CD4-positive, alpha-beta T cell (primary cell): ENCODE results near the gene TAS1R3. TPM values are rescaled to one million over a fixed set of nuclear protein-coding genes. Genes with fewer than 3 reads are reported as not detected.

Experiments used
- ATAC-seq: fragments of 200-7000 bp; cut with Tn5 transposase; one replicate; pipeline ENCODE4 v1.10.0; 2022; ENCODE audit warnings: mild to moderate bottlenecking; ENCODE audit not compliant: poor library complexity
- CTCF ChIA-PET: fragments of 350-600 bp; sonication (Branson Sonifier 250); formaldehyde crosslinking; loops from one replicate; lab custom pipeline; 2021; ENCODE audit warnings: antibody characterized with exemption, inconsistent platforms; lab: Charles Lee
- POLR2A ChIA-PET: fragments of 350-600 bp; sonication (Branson Sonifier 250); formaldehyde crosslinking; loops from one replicate; lab custom pipeline; 2021; ENCODE audit warnings: antibody characterized with exemption, inconsistent platforms; lab: Charles Lee
- DNase-seq, 14 experiments: peaks; one replicate each; pipeline ENCODE4 v3.0.0-alpha.2; 2013 to 2020; ENCODE audit warnings: mixed read lengths in 2 of 14
- H3K27ac ChIP-seq, 2 donors: one replicate each; pipeline versions ENCODE4 v1.5.1 to v1.7.0; 2013; ENCODE audit warnings: low read length in 2 of 2, low read depth in 1 of 2, mild to moderate bottlenecking in 1 of 2
- H3K27me3 ChIP-seq, 2 experiments: 1 replicate in 1 of 2; 2 replicates in 1 of 2; pipeline versions ENCODE4 v1.6.1 to v1.7.0; 2013; ENCODE audit warnings: low read length in 2 of 2, control low read depth in 1 of 2, mild to moderate bottlenecking in 1 of 2, moderate library complexity in 1 of 2; ENCODE audit not compliant: insufficient read depth in 2 of 2, control insufficient read depth in 1 of 2
- H3K36me3 ChIP-seq: one replicate; pipeline ENCODE4 v1.6.1; 2013; ENCODE audit warnings: low read length, control low read depth; ENCODE audit not compliant: insufficient read depth
- H3K4me1 ChIP-seq: one replicate; pipeline ENCODE4 v1.6.1; 2013; ENCODE audit warnings: low read length, control low read depth; ENCODE audit not compliant: insufficient read depth
- H3K4me3 ChIP-seq: one replicate; pipeline ENCODE4 v1.5.1; 2013; ENCODE audit warnings: mild to moderate bottlenecking, low read length, moderate library complexity
- H3K9me3 ChIP-seq, 2 experiments: 1 replicate in 1 of 2; 2 replicates in 1 of 2; pipeline versions ENCODE4 v1.6.1 to v1.7.0; 2013; ENCODE audit warnings: low read length in 2 of 2, mild to moderate bottlenecking in 2 of 2, control low read depth in 1 of 2, moderate library complexity in 1 of 2; ENCODE audit not compliant: control insufficient read depth in 1 of 2, insufficient read depth in 1 of 2
- H3K27ac Mint-ChIP-seq: one replicate; pipeline ENCODE4 v1.8.0; 2020; ENCODE audit warnings: mixed read lengths
- H3K27me3 Mint-ChIP-seq: one replicate; pipeline ENCODE4 v1.8.0; 2021; ENCODE audit warnings: mixed read lengths
- H3K36me3 Mint-ChIP-seq: one replicate; pipeline ENCODE4 v1.8.0; 2021; ENCODE audit warnings: low read depth, mixed read lengths
- H3K4me1 Mint-ChIP-seq: one replicate; pipeline ENCODE4 v1.8.0; 2021; ENCODE audit warnings: low read depth, mixed read lengths
- H3K4me3 Mint-ChIP-seq: one replicate; pipeline ENCODE4 v1.8.0; 2020; ENCODE audit warnings: mild to moderate bottlenecking, mixed read lengths
- H3K9me3 Mint-ChIP-seq: one replicate; pipeline ENCODE4 v1.8.0; 2020; ENCODE audit warnings: mixed read lengths
- intact Hi-C, 2 experiments: fragments of 100-400 bp; cut with DNase I in 1 of 2; cut with micrococcal nuclease in 1 of 2; formaldehyde crosslinking; loops; one replicate each; pipeline versions ENCODE4 v1.15.1 to v1.9.0; 2023 to 2025; cut with DNase I, micrococcal nuclease
- microRNA-seq: library from miRNA; unstranded; fragments of <30 nt; microRNA quantifications from one replicate; pipeline ENCODE4 v1.2.0, GENCODE V29; 2021; ENCODE audit warnings: borderline microRNAs expressed, borderline replicate concordance
- total RNA-seq, 174 experiments: library from RNA in 2 of 174; stranded (reverse) in 2 of 174; gene quantifications; one replicate each; pipeline ENCODE4 v1.2.3 and lab custom pipeline; 2021 to 2026
- TF ChIP-seq, protein P1 (sequence below): fragments of 200-600 bp; IDR thresholded peaks from one replicate; pipeline ENCODE4 v1.8.0; 2022; ENCODE audit warnings: antibody characterized with exemption, mild to moderate bottlenecking

Gene TAS1R3
- total RNA-seq, 2 experiments from 2014 or later = 3.3 to 3.4 TPM

DNA sequence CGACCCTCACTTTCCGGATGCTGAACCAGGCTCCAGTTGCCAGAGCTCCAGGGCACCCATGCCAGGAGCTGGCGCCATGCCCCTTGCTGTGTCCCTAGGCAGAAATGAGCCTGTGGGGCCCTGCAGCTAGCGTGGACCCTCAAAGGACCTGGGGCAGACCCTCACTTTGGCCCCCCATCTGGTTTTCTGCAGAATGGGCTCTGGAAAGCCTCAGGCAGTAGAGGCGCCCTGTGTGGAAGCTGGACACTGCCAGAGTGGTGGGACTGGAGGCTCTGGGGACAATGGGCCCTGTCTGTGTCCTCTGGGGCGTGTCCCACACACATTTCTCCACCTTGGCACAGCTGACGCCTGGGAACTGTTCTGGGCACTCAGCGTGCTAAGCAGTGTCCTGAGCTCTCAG lies 50.2 kb downstream of the TAS1R3 start:
- Mint-ChIP-seq H3K27ac (no peak overlapping the region), H3K36me3 (peaks cover 7% of the 10 kb centered on the region), H3K4me3 (no peak overlapping the region), H3K4me1 (no peaks in the 10 kb centered on the region), H3K9me3 (no peaks in the 10 kb centered on the region), H3K27me3 (no peaks in the 10 kb centered on the region)
- H3K27ac ChIP-seq = no peak overlapping the region
- intact Hi-C loops = no loop called here
- no peak for DNase-seq
- peaks cover 12% of the 10 kb centered on the region for H3K36me3 ChIP-seq
- ATAC-seq = no peak
- H3K4me1 ChIP-seq = peaks cover under 1% of the 10 kb centered on the region
- POLR2A ChIA-PET = interaction anchor here (0.6 kb wide), 1 partner anchor 40 kb away, joined by 4 read pairs; the partner anchor contains the start of gene ANKRD65
- H3K9me3 ChIP-seq = no peaks in the 10 kb centered on the region
- no peaks in the 10 kb centered on the region for H3K27me3 ChIP-seq
- TF ChIP-seq, protein P1, sequence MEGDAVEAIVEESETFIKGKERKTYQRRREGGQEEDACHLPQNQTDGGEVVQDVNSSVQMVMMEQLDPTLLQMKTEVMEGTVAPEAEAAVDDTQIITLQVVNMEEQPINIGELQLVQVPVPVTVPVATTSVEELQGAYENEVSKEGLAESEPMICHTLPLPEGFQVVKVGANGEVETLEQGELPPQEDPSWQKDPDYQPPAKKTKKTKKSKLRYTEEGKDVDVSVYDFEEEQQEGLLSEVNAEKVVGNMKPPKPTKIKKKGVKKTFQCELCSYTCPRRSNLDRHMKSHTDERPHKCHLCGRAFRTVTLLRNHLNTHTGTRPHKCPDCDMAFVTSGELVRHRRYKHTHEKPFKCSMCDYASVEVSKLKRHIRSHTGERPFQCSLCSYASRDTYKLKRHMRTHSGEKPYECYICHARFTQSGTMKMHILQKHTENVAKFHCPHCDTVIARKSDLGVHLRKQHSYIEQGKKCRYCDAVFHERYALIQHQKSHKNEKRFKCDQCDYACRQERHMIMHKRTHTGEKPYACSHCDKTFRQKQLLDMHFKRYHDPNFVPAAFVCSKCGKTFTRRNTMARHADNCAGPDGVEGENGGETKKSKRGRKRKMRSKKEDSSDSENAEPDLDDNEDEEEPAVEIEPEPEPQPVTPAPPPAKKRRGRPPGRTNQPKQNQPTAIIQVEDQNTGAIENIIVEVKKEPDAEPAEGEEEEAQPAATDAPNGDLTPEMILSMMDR = no peak
- H3K4me3 ChIP-seq = no peak overlapping the region
- CTCF ChIA-PET = no interaction called here

Small RNA genes within 50 kb of the gene (microRNA-seq; reads per million reads assigned to microRNA genes)
- gene MIR6726 (2.0 reads per million, percentile 5 among the genes with 10 or more reads in this experiment), gene MIR6727 (not detected), gene MIR6808 (not detected)

Other genes starting within 250 kb of the TAS1R3 start
- 10 to 100 TPM; 11.1 to 11.3 TPM for gene C1orf159, start 215.2 kb upstream of the TAS1R3 start, total RNA-seq
- under 1 TPM; 0.11 to 0.59 TPM for gene TTLL10, start 157.4 kb upstream of the TAS1R3 start, total RNA-seq
- gene TNFRSF18, start 124.7 kb upstream of the TAS1R3 start, total RNA-seq = 10 to 100 TPM; 14.8 to 17.8 TPM
- gene TNFRSF4, start 117.1 kb upstream of the TAS1R3 start, total RNA-seq = 10 to 100 TPM; 27.6 to 28.6 TPM
- gene SDF4, start 99.3 kb upstream of the TAS1R3 start, total RNA-seq = 10 to 100 TPM; 66.3 to 71.0 TPM
- gene B3GALT6, start 99.0 kb upstream of the TAS1R3 start, total RNA-seq = 1 to 10 TPM; 4.9 to 5.1 TPM
- gene C1QTNF12, start 84.6 kb upstream of the TAS1R3 start, total RNA-seq = 1 to 10 TPM; 3.4 to 4.8 TPM
- gene UBE2J2, start 57.4 kb upstream of the TAS1R3 start, total RNA-seq = 10 to 100 TPM; 41.4 to 41.5 TPM
- 10 to 100 TPM; 12.0 to 13.3 TPM for gene SCNN1D, start 50.8 kb upstream of the TAS1R3 start, total RNA-seq
- gene ACAP3, start 23.4 kb upstream of the TAS1R3 start, total RNA-seq = 10 to 100 TPM; 45.3 to 46.4 TPM
- 10 to 100 TPM; 18.1 to 19.2 TPM for gene PUSL1, start 22.7 kb upstream of the TAS1R3 start, total RNA-seq
- 100 to 1,000 TPM; 130 to 137 TPM for gene INTS11, start 6.6 kb upstream of the TAS1R3 start, total RNA-seq
- gene CPTP, start 6.5 kb upstream of the TAS1R3 start, total RNA-seq = 10 to 100 TPM; 11.6 to 12.9 TPM
- gene DVL1, start 18.1 kb downstream of the TAS1R3 start, total RNA-seq = 10 to 100 TPM; 44.9 to 45.5 TPM
- 1 to 10 TPM; 1.6 to 2.9 TPM for gene MXRA8, start 27.3 kb downstream of the TAS1R3 start, total RNA-seq
- gene AURKAIP1, start 43.9 kb downstream of the TAS1R3 start, total RNA-seq = 10 to 100 TPM; 59.2 to 64.6 TPM
- 100 to 1,000 TPM; 274 to 281 TPM for gene CCNL2, start 68.1 kb downstream of the TAS1R3 start, total RNA-seq
- gene MRPL20, start 76.0 kb downstream of the TAS1R3 start, total RNA-seq = 100 to 1,000 TPM in 1 of 2 experiments, 10 to 100 TPM in 1; 99.9 to 103 TPM
- gene ANKRD65, start 90.0 kb downstream of the TAS1R3 start, total RNA-seq = not detected
- gene VWA1, start 104.4 kb downstream of the TAS1R3 start, total RNA-seq = not detected
- gene ATAD3C, start 118.4 kb downstream of the TAS1R3 start, total RNA-seq = under 1 TPM; 0.28 to 0.74 TPM
- 10 to 100 TPM; 44.3 to 49.1 TPM for gene ATAD3B, start 140.5 kb downstream of the TAS1R3 start, total RNA-seq
- 10 to 100 TPM; 17.0 to 19.5 TPM for gene ATAD3A, start 180.9 kb downstream of the TAS1R3 start, total RNA-seq
- gene TMEM240, start 209.3 kb downstream of the TAS1R3 start, total RNA-seq = 1 to 10 TPM in 1 of 2 experiments, under 1 TPM in 1; 0.75 to 1.5 TPM
- 100 to 1,000 TPM in 1 of 2 experiments, 10 to 100 TPM in 1; 95.4 to 101 TPM for gene SSU72, start 243.6 kb downstream of the TAS1R3 start, total RNA-seq